ENCODE results near the gene SDCBP2.

SDCBP2 gene

DNA sequence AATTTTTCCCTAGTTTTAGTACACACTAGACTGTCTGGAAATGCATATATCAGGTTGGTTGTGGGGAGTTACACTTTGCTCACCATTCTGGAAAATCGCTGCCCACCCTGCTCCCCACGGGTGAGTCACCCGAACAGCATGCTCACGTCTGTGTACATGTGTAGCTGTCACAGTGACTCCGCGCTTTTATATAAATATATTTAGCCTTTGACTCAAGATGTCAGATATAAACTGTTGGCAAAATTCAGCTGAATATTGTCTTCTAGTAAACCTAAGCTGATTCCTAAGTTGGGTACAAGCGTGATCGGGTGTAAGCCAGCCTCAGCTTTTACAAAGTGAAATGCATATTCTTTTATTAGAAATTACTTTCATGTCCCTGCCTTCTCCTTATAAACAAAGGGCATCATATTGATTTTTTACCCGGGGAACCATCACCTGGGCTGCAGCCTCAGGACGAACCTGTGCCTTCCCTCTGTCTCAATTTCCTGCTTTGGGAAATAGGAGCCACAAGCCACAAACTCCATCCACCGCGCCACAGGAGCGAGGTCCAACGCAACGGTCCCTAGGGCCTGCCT is 4.3 kb downstream of the SDCBP2 start:
- H3K27ac ChIP-seq (ENCODE audit: low read length) = no peak overlapping the region
- H2AFZ ChIP-seq (ENCODE audit: low read depth, low read length) = peak overlapping the region; percentile 87
- H3K9me3 ChIP-seq (ENCODE audit: insufficient read depth, low read length) = no peaks in the 10 kb centered on the region
- H3K36me3 ChIP-seq (replicated peaks; ENCODE audit: low read depth, low read length) = peaks cover 4% of the 10 kb centered on the region
- no peaks in the 10 kb centered on the region for H3K27me3 ChIP-seq (ENCODE audit: low read depth, low read length)
- H4K20me1 ChIP-seq (ENCODE audit: insufficient read depth, low read length) = peaks cover 13% of the 10 kb centered on the region; the same call in 1 of the 2 replicates
- TF ChIP-seq, protein P1, sequence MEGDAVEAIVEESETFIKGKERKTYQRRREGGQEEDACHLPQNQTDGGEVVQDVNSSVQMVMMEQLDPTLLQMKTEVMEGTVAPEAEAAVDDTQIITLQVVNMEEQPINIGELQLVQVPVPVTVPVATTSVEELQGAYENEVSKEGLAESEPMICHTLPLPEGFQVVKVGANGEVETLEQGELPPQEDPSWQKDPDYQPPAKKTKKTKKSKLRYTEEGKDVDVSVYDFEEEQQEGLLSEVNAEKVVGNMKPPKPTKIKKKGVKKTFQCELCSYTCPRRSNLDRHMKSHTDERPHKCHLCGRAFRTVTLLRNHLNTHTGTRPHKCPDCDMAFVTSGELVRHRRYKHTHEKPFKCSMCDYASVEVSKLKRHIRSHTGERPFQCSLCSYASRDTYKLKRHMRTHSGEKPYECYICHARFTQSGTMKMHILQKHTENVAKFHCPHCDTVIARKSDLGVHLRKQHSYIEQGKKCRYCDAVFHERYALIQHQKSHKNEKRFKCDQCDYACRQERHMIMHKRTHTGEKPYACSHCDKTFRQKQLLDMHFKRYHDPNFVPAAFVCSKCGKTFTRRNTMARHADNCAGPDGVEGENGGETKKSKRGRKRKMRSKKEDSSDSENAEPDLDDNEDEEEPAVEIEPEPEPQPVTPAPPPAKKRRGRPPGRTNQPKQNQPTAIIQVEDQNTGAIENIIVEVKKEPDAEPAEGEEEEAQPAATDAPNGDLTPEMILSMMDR (IDR thresholded peaks at IDR 0.05; ENCODE audit: low read depth, low read length) = no peak
- TF ChIP-seq EZH2phosphoT487 (IDR thresholded peaks at IDR 0.05; ENCODE audit: low read depth) = no peak
- peaks cover 18% of the 10 kb centered on the region for H3K4me1 ChIP-seq (ENCODE audit: low read length)
- H3K4me3 ChIP-seq (ENCODE audit: low read length) = peak overlapping the region; percentile 94
- H3K9ac ChIP-seq (ENCODE audit: low read length) = peak overlapping the region; percentile 57
- peak overlapping the region; percentile 96 for H3K4me2 ChIP-seq (ENCODE audit: low read length)
- H3K79me2 ChIP-seq (ENCODE audit: low read length) = peaks cover 45% of the 10 kb centered on the region

DNA sequence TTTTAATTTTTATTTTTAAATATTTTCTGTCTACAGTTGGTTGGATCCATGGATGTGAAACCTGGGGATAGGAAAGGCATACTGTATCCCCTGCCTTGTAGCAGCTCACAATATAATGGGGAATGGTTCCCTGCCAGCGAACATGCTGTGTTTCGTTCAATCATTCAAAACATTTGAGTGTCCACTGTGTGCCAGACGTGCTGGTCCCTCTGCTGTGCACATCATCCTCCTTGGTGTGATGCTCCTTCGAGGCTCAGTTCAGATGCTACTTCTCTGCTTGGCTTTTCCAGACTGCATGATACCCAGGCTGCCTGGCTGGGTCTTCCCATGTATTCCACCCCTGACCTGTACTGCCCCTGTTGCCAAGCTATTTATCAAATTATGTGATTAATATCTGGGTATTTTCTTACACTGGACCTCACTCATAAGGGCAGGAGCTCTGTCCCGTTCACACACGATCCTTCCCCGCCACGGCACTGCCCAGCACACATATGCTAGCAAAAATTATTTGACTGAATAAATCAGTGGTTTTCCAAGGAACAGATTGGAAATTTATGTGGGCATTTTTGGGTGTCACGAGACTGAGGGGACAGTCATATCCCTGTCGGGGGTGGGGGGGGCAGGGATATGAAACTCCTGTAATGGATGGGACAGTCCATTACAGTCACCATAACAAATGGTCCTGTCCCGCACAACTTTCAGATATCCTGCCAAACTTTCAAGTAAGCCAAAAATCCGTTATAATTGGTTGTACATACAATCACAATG is 4.9 kb downstream of the SDCBP2 start:
- H3K9ac ChIP-seq (ENCODE audit: low read length) = peak overlapping the region; percentile 57
- peak overlapping the region; percentile 94 for H3K4me3 ChIP-seq (ENCODE audit: low read length)
- peak overlapping the region; percentile 87 for H2AFZ ChIP-seq (ENCODE audit: low read depth, low read length)
- peaks cover 38% of the 10 kb centered on the region for H3K79me2 ChIP-seq (ENCODE audit: low read length)
- no peak overlapping the region for H3K27ac ChIP-seq (ENCODE audit: low read length)
- H3K27me3 ChIP-seq (ENCODE audit: low read depth, low read length) = no peaks in the 10 kb centered on the region
- no peaks in the 10 kb centered on the region for H3K9me3 ChIP-seq (ENCODE audit: insufficient read depth, low read length)
- H3K4me2 ChIP-seq (ENCODE audit: low read length) = peak overlapping the region; percentile 96
- peaks cover 18% of the 10 kb centered on the region for H3K4me1 ChIP-seq (ENCODE audit: low read length)
- no peak for TF ChIP-seq EZH2phosphoT487 (IDR thresholded peaks at IDR 0.05; ENCODE audit: low read depth)
- TF ChIP-seq, protein P1 (IDR thresholded peaks at IDR 0.05; ENCODE audit: low read depth, low read length) = no peak
- H3K36me3 ChIP-seq (replicated peaks; ENCODE audit: low read depth, low read length) = peaks cover 4% of the 10 kb centered on the region
- H4K20me1 ChIP-seq (ENCODE audit: insufficient read depth, low read length) = peaks cover 7% of the 10 kb centered on the region; the same call in 1 of the 2 replicates

DNA sequence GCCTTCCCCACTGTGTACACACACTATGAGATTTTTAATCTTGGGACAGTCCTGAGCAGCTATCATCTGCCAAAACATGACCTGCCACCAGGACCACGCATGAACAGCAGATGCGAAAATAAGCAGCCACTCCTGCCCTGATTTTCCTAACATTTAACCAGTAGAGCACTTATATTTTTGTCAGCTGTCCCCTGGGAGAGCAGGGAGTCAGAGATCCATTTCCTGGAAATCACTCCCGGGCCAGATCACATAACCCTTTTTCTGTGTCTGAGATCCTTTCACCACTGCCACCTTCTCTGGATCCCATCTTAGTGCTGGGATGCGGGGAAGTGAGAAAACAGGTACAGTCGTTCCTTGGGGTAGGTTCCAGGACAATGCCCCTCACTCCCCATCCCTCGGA is 5.7 kb downstream of the SDCBP2 start:
- Histone ChIP-seq H3K9ac (ENCODE audit: low read length) (no peak overlapping the region), H3K4me3 (ENCODE audit: low read length) (no peak overlapping the region), H3K27ac (ENCODE audit: low read length) (no peak overlapping the region), H3K27me3 (ENCODE audit: low read depth, low read length) (no peaks in the 10 kb centered on the region), H3K4me2 (ENCODE audit: low read length) (no peak overlapping the region), H2AFZ (ENCODE audit: low read depth, low read length) (no peak overlapping the region), H3K4me1 (ENCODE audit: low read length) (peaks cover 18% of the 10 kb centered on the region), H3K79me2 (ENCODE audit: low read length) (peaks cover 30% of the 10 kb centered on the region), H4K20me1 (ENCODE audit: insufficient read depth, low read length) (peaks cover 7% of the 10 kb centered on the region; the same call in 1 of the 2 replicates), H3K9me3 (ENCODE audit: insufficient read depth, low read length) (no peaks in the 10 kb centered on the region), H3K36me3 (replicated peaks; ENCODE audit: low read depth, low read length) (peaks cover 4% of the 10 kb centered on the region)
- TF ChIP-seq, protein P1 (IDR thresholded peaks at IDR 0.05; ENCODE audit: low read depth, low read length) = no peak
- no peak for TF ChIP-seq EZH2phosphoT487 (IDR thresholded peaks at IDR 0.05; ENCODE audit: low read depth)

DNA sequence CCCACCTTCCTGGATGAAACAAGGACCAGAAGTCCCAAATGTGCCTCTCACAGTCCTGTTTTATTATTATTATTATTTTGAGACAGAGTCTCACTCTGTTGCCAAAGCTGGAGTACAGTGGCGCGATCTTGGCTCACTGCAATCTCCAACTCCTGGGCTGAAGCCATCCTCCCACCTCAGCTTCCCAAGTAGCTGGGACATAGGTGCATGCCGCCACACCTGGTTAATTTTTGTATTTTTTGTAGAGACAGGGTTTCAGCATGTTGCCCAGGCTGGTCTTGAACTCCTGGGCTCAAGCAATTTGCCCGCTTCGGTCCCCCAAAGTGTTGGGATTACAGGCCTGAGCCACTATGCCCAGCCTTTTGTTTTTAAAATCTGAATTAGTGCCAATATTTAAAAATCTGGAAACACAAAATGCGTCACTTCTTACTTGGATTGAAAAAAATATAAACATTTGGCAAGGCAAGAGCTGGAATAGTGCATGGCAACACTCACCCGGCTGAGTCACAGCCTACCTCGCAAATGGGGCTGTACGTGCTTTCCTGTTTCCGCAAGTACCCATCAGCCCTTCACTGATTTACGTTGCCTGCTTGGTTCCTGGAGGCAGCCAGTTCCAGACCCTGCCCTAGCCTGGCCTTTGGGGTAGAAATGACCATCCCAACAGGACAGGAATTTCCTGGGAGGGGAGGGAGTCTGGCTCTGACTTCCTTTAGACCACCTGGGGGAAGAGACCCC is 6.3 kb downstream of the SDCBP2 start:
- Histone ChIP-seq H3K9ac (ENCODE audit: low read length) (no peak overlapping the region), H3K4me3 (ENCODE audit: low read length) (no peak overlapping the region), H3K4me2 (ENCODE audit: low read length) (no peak overlapping the region), H3K27me3 (ENCODE audit: low read depth, low read length) (no peaks in the 10 kb centered on the region), H3K27ac (ENCODE audit: low read length) (no peak overlapping the region), H3K4me1 (ENCODE audit: low read length) (peaks cover 23% of the 10 kb centered on the region), H4K20me1 (ENCODE audit: insufficient read depth, low read length) (peaks cover 7% of the 10 kb centered on the region; the same call in 1 of the 2 replicates), H3K9me3 (ENCODE audit: insufficient read depth, low read length) (no peaks in the 10 kb centered on the region), H2AFZ (ENCODE audit: low read depth, low read length) (no peak overlapping the region), H3K79me2 (ENCODE audit: low read length) (peaks cover 25% of the 10 kb centered on the region), H3K36me3 (replicated peaks; ENCODE audit: low read depth, low read length) (peaks cover 4% of the 10 kb centered on the region)
- no peak for TF ChIP-seq EZH2phosphoT487 (IDR thresholded peaks at IDR 0.05; ENCODE audit: low read depth)
- TF ChIP-seq, protein P1 (IDR thresholded peaks at IDR 0.05; ENCODE audit: low read depth, low read length) = no peak

Data from OCI-LY3 (cell line).